HEK293 (cell line): ENCODE measurements around the gene CRIP2.
A peak's percentile ranks its signal among the peaks of the same experiment; 100 is the strongest.

Experiments used
- HOXA7 ChIP-seq: sonication (generic); formaldehyde crosslinking; IDR thresholded peaks from 2 replicates; pipeline ENCODE4 v1.8.1; 2022; ENCODE audit warnings: missing genetic modification reagents, borderline replicate concordance
- KLF17 ChIP-seq: fragments of 450-650 bp; formaldehyde crosslinking; IDR thresholded peaks from 2 replicates; pipeline ENCODE4 v1.5.1; 2016; ENCODE audit warnings: missing biosample characterization, missing genetic modification characterization
- KLF7 ChIP-seq: fragments of 450-650 bp; formaldehyde crosslinking; IDR thresholded peaks from 2 replicates; pipeline ENCODE4 v1.5.1; 2016; ENCODE audit warnings: missing biosample characterization, missing genetic modification characterization, borderline replicate concordance
- MEIS1 ChIP-seq: sonication (generic); formaldehyde crosslinking; IDR thresholded peaks from 2 replicates; pipeline ENCODE4 v1.8.1; 2022; ENCODE audit warnings: missing genetic modification reagents, mild to moderate bottlenecking, borderline replicate concordance
- PRDM4 ChIP-seq: fragments of 450-650 bp; formaldehyde crosslinking; IDR thresholded peaks from 2 replicates; pipeline ENCODE4 v1.5.1; 2017; ENCODE audit warnings: missing biosample characterization, missing genetic modification characterization
- REPIN1 ChIP-seq: fragments of 450-650 bp; formaldehyde crosslinking; IDR thresholded peaks from 2 replicates; pipeline ENCODE4 v1.5.1; 2017; ENCODE audit warnings: missing biosample characterization, missing genetic modification characterization, low read depth
- SALL2 ChIP-seq: fragments of 450-650 bp; formaldehyde crosslinking; IDR thresholded peaks from 2 replicates; pipeline ENCODE4 v1.5.0; 2017; ENCODE audit warnings: missing biosample characterization, mild to moderate bottlenecking, missing genetic modification characterization, borderline replicate concordance
- SP3 ChIP-seq: fragments of 450-650 bp; formaldehyde crosslinking; IDR thresholded peaks from 2 replicates; pipeline ENCODE4 v1.5.1; 2016; ENCODE audit warnings: missing biosample characterization, missing genetic modification characterization
- WT1 ChIP-seq: fragments of 450-650 bp; formaldehyde crosslinking; IDR thresholded peaks from 2 replicates; pipeline ENCODE4 v1.5.1; 2016; ENCODE audit warnings: missing biosample characterization, missing genetic modification characterization
- ZBTB10 ChIP-seq: fragments of 450-650 bp; formaldehyde crosslinking; IDR thresholded peaks from 2 replicates; pipeline ENCODE4 v1.5.1; 2016; ENCODE audit warnings: missing biosample characterization, missing genetic modification characterization
- ZBTB6 ChIP-seq: fragments of 450-650 bp; formaldehyde crosslinking; IDR thresholded peaks from 2 replicates; pipeline ENCODE4 v1.5.1; 2017; ENCODE audit warnings: missing biosample characterization, missing genetic modification characterization
- ZEB2 ChIP-seq: fragments of 450-650 bp; formaldehyde crosslinking; IDR thresholded peaks from 2 replicates; pipeline ENCODE4 v1.5.1; 2016; ENCODE audit warnings: missing biosample characterization, missing genetic modification characterization
- ZFP41 ChIP-seq: fragments of 450-650 bp; formaldehyde crosslinking; IDR thresholded peaks from 2 replicates; pipeline ENCODE4 v1.5.1; 2016; ENCODE audit warnings: missing biosample characterization, missing genetic modification characterization, borderline replicate concordance
- ZNF114 ChIP-seq: fragments of 450-650 bp; formaldehyde crosslinking; IDR thresholded peaks from 2 replicates; pipeline ENCODE4 v1.5.0; 2017; ENCODE audit warnings: missing biosample characterization, missing genetic modification characterization
- ZNF169 ChIP-seq: fragments of 450-650 bp; formaldehyde crosslinking; IDR thresholded peaks from 2 replicates; pipeline ENCODE4 v1.5.1; 2016; ENCODE audit warnings: missing biosample characterization, missing genetic modification characterization
- ZNF18 ChIP-seq: fragments of 450-650 bp; formaldehyde crosslinking; IDR thresholded peaks from 2 replicates; pipeline ENCODE4 v1.5.1; 2016; ENCODE audit warnings: missing biosample characterization, missing genetic modification characterization
- ZNF202 ChIP-seq: fragments of 450-650 bp; formaldehyde crosslinking; IDR thresholded peaks from 2 replicates; pipeline ENCODE4 v1.5.1; 2016; ENCODE audit warnings: missing biosample characterization, missing genetic modification characterization, borderline replicate concordance
- ZNF239 ChIP-seq: fragments of 450-650 bp; formaldehyde crosslinking; IDR thresholded peaks from 2 replicates; pipeline ENCODE4 v1.5.1; 2016; ENCODE audit warnings: missing biosample characterization, missing genetic modification characterization
- ZNF280D ChIP-seq: fragments of 450-650 bp; formaldehyde crosslinking; IDR thresholded peaks from 2 replicates; pipeline ENCODE4 v1.5.1; 2016; ENCODE audit warnings: missing biosample characterization, missing genetic modification characterization
- ZNF335 ChIP-seq: fragments of 450-650 bp; formaldehyde crosslinking; conservative IDR thresholded peaks from 2 replicates; pipeline ENCODE4 v1.5.1; 2016; ENCODE audit warnings: missing biosample characterization, missing genetic modification characterization
- ZNF473 ChIP-seq: fragments of 450-650 bp; formaldehyde crosslinking; IDR thresholded peaks from 2 replicates; pipeline ENCODE4 v1.5.1; 2017; ENCODE audit warnings: missing biosample characterization, missing genetic modification characterization
- ZNF529 ChIP-seq: fragments of 450-650 bp; formaldehyde crosslinking; IDR thresholded peaks from 2 replicates; pipeline ENCODE4 v1.5.1; 2017; ENCODE audit warnings: missing genetic modification characterization, missing biosample characterization; ENCODE audit not compliant: insufficient replicate concordance
- ZNF560 ChIP-seq: fragments of 450-650 bp; formaldehyde crosslinking; IDR thresholded peaks from 2 replicates; pipeline ENCODE4 v1.5.1; 2017; ENCODE audit warnings: missing biosample characterization, missing genetic modification characterization, borderline replicate concordance
- ZNF624 ChIP-seq: fragments of 450-650 bp; formaldehyde crosslinking; IDR thresholded peaks from 2 replicates; pipeline ENCODE4 v1.5.1; 2017; ENCODE audit warnings: missing biosample characterization, missing genetic modification characterization
- ZNF76 ChIP-seq: fragments of 450-650 bp; formaldehyde crosslinking; IDR thresholded peaks from 2 replicates; pipeline ENCODE4; 2016; ENCODE audit warnings: low read depth, missing biosample characterization, missing genetic modification characterization, borderline replicate concordance
- ZNF777 ChIP-seq: fragments of 450-650 bp; formaldehyde crosslinking; IDR thresholded peaks from 2 replicates; pipeline ENCODE4 v1.5.1; 2017; ENCODE audit warnings: missing biosample characterization, missing genetic modification characterization, borderline replicate concordance
- ZNF830 ChIP-seq: fragments of 450-650 bp; IDR thresholded peaks from 2 replicates; pipeline ENCODE4 v1.5.0; 2018; ENCODE audit warnings: missing biosample characterization, missing genetic modification characterization, low read depth, mild to moderate bottlenecking, moderate library complexity

The CRIP2 gene

GRCh38 chr14:105470350-105471296 lies 4.0 kb upstream of the CRIP2 start (continued):
- TF ChIP-seq ZNF169 (no peak), ZBTB6 (tag by site-specific recombination) (no peak), KLF17 (no peak), ZNF335 (no peak), ZBTB10 (tag by site-specific recombination) (peak; percentile 54; the same call in 1 of the 2 replicates), ZNF202 (tag by site-specific recombination) (no peak), KLF7 (tag by site-specific recombination) (no peak), MEIS1 (CRISPR knock-in tag) (no peak), ZNF529 (tag by site-specific recombination) (no peak), WT1 (tag by site-specific recombination) (no peak), ZFP41 (tag by site-specific recombination) (no peak), ZNF777 (tag by site-specific recombination) (no peak), ZNF239 (no peak), ZNF18 (tag by site-specific recombination) (no peak), REPIN1 (tag by site-specific recombination) (no peak), ZEB2 (tag by site-specific recombination) (no peak; the same call in 1 of the 2 replicates), ZNF560 (tag by site-specific recombination) (no peak), ZNF280D (tag by site-specific recombination) (no peak), SALL2 (tag by site-specific recombination) (no peak), SP3 (tag by site-specific recombination) (no peak), ZNF473 (tag by site-specific recombination) (no peak), HOXA7 (CRISPR knock-in tag) (no peak), ZNF624 (tag by site-specific recombination) (no peak), ZNF76 (tag by site-specific recombination) (no peak), ZNF830 (tag by site-specific recombination) (no peak), ZNF114 (no peak), PRDM4 (tag by site-specific recombination) (peak; percentile 57)
